ENCODE measurements around the gene PTPRK. TPM values are rescaled to one million over a fixed set of nuclear protein-coding genes. Genes with fewer than 3 reads are reported as not detected.
"Not testable (repeated sequence)": the region's sequence is repeated elsewhere in the genome, so short reads cannot be mapped to it uniquely, and the experiment has no call there.

The PTPRK gene
- total RNA-seq, 1 donor from 2014 or later: 117 TPM

DNA sequence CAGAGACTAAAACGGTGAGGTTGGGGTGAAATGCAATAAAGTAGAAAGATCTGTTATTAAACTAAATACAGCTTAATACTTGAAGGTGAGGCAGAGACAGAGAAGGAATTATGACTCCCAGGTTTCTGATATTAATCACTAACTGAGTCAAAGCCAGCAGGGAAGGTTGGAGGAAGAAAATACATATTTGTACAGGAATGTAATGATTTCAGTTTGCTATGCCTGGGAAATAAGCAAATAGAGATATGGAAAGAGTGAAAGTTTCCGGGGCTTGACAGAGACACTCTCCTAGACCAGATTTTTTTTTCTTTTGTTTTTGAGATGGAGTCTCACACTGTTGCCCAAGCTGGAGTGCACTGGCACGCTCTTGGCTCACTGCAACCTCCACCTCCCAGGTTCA lies 76.8 kb downstream of the PTPRK start:
- Histone ChIP-seq H3K36me3 (ENCODE audit: control insufficient read depth, insufficient read depth, low read length) (no peaks in the 10 kb centered on the region), H3K27me3 (ENCODE audit: control insufficient read depth, insufficient read depth, low read length) (no peaks in the 10 kb centered on the region), H3K4me3 (ENCODE audit: low read depth, low read length) (no peak overlapping the region)
- DNase-seq (ENCODE audit: low read depth): no peak
- TF ChIP-seq, protein P1, sequence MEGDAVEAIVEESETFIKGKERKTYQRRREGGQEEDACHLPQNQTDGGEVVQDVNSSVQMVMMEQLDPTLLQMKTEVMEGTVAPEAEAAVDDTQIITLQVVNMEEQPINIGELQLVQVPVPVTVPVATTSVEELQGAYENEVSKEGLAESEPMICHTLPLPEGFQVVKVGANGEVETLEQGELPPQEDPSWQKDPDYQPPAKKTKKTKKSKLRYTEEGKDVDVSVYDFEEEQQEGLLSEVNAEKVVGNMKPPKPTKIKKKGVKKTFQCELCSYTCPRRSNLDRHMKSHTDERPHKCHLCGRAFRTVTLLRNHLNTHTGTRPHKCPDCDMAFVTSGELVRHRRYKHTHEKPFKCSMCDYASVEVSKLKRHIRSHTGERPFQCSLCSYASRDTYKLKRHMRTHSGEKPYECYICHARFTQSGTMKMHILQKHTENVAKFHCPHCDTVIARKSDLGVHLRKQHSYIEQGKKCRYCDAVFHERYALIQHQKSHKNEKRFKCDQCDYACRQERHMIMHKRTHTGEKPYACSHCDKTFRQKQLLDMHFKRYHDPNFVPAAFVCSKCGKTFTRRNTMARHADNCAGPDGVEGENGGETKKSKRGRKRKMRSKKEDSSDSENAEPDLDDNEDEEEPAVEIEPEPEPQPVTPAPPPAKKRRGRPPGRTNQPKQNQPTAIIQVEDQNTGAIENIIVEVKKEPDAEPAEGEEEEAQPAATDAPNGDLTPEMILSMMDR (IDR thresholded peaks at IDR 0.05; ENCODE audit: insufficient read depth, low read length, poor library complexity, severe bottlenecking): no peak

DNA sequence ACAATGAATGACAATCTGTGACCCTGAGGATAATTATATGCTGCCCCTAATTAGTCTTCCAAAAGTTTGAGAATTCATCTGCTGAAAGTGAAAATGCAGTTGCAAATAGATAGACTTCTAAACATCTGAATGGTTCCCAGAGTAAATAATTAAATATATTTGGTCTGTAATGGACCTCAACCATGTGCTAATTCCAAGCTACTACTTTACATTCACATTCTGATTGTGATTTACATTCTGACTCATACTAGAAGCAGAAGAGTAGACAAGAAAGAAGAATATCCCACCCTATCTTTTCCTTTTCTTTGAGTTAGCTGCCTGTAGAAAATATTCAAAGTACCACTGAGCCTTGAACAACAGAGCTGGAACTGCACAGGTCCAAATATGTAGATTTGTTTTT lies 80.8 kb downstream of the PTPRK start:
- no peaks in the 10 kb centered on the region for H3K36me3 ChIP-seq (ENCODE audit: control insufficient read depth, insufficient read depth, low read length)
- TF ChIP-seq, protein P1 (IDR thresholded peaks at IDR 0.05; ENCODE audit: insufficient read depth, low read length, poor library complexity, severe bottlenecking): no peak
- H3K27me3 ChIP-seq (ENCODE audit: control insufficient read depth, insufficient read depth, low read length): no peaks in the 10 kb centered on the region
- no peak for DNase-seq (ENCODE audit: low read depth)
- H3K4me3 ChIP-seq (ENCODE audit: low read depth, low read length): no peak overlapping the region

DNA sequence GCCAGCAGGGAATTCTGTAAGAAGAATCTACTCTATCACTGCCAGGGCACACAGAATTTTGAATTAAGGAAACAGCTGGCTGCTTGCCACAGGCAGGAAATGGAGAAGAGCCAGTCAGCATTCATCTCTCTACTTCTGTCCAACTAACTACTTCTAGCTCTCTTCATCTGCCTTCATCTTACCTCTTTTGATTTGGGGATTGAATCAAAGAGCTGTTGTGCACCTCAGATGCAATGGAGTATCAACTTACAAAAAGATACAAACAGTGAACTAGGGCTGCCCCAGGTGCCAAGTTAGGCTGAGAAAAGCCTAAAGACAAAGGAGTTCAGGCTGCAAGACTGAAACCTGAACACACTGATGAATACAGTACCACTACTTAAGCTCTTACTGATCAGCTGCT lies 82.0 kb downstream of the PTPRK start:
- TF ChIP-seq, protein P1 (IDR thresholded peaks at IDR 0.05; ENCODE audit: insufficient read depth, low read length, poor library complexity, severe bottlenecking): no peak
- H3K27me3 ChIP-seq (ENCODE audit: control insufficient read depth, insufficient read depth, low read length): no peaks in the 10 kb centered on the region
- no peaks in the 10 kb centered on the region for H3K36me3 ChIP-seq (ENCODE audit: control insufficient read depth, insufficient read depth, low read length)
- H3K4me3 ChIP-seq (ENCODE audit: low read depth, low read length): no peak overlapping the region
- no peak for DNase-seq (ENCODE audit: low read depth)

DNA sequence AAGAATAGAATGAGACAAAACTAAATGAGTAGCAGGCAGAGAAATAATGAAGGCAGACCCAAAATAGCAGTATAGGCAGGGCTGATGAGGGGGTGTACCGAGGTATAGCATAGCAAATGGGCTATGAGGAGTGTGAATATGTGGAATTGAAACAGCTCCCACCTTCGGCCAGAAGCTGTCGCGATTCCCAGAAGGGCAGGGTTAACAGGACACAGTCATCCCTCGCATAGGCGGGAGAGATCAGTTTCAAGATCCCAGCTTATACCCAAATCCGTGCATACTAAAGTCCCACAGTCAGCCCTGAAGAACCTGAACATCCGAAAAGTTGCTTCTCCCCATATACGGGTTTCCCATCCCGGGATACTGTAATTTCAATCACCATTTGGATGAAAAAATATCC lies 82.7 kb downstream of the PTPRK start:
- DNase-seq (ENCODE audit: low read depth): no peak
- Histone ChIP-seq H3K4me3 (ENCODE audit: low read depth, low read length) (no peak overlapping the region), H3K36me3 (ENCODE audit: control insufficient read depth, insufficient read depth, low read length) (no peaks in the 10 kb centered on the region), H3K27me3 (ENCODE audit: control insufficient read depth, insufficient read depth, low read length) (no peaks in the 10 kb centered on the region)
- TF ChIP-seq, protein P1 (IDR thresholded peaks at IDR 0.05; ENCODE audit: insufficient read depth, low read length, poor library complexity, severe bottlenecking): no peak

DNA sequence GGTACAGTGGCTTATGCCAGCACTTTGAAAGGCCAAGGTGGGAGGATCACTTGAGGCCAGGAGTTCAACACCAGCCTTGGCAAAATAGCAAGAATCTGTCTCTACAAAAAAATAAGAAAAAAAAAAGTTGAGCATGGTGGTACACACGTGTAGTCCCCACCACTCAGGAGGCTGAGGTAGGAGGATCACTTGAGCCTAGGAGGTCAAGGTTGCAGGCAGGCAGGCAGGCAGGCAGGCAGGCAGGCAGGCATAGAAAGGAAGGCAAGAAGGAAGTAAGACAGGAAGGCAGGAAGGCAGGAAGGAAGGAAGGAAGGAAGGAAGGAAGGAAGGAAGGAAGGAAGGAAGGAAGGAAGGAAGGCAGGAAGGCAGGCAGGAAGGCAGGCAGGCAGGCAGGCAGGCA lies 85.6 kb downstream of the PTPRK start:
- not testable (repeated sequence) for DNase-seq (ENCODE audit: low read depth); H3K27me3 ChIP-seq (ENCODE audit: control insufficient read depth, insufficient read depth, low read length); H3K4me3 ChIP-seq (ENCODE audit: low read depth, low read length); H3K36me3 ChIP-seq (ENCODE audit: control insufficient read depth, insufficient read depth, low read length)

DNA sequence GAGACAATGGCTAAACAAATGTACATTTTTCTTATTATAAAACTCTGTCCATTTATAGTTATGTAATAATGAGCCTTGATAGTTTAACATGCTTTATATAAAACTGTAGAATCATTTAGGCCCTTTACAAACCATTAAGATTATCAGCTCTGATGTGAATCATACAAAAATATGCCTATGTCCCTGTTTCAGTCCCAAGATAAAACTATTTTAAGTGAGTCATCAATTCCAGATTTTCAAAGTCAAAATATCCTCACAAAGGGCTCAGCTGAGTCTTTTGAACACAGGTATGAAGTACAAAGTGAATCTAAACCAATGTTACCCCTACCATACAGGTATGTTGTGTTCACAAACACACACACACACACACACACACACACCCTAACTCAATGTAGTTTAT lies 88.0 kb downstream of the PTPRK start:
- no peak for DNase-seq (ENCODE audit: low read depth)
- Histone ChIP-seq H3K4me3 (ENCODE audit: low read depth, low read length) (no peak overlapping the region), H3K36me3 (ENCODE audit: control insufficient read depth, insufficient read depth, low read length) (no peaks in the 10 kb centered on the region), H3K27me3 (ENCODE audit: control insufficient read depth, insufficient read depth, low read length) (no peaks in the 10 kb centered on the region)
- TF ChIP-seq, protein P1 (IDR thresholded peaks at IDR 0.05; ENCODE audit: insufficient read depth, low read length, poor library complexity, severe bottlenecking): no peak
